GM18508 (cell line): ENCODE results near the gene IL12RB2.

Source experiments
- ATAC-seq: cut with Tn5 transposase; IDR thresholded peaks from one replicate; pipeline ENCODE4 v1.9.1; 2021; ENCODE audit warnings: moderate number of reproducible peaks; ENCODE audit not compliant: insufficient read depth, unreplicated experiment

Gene IL12RB2

GRCh38 chr1:67307251-67308060 is at the start of gene IL12RB2:
IL12RB2 (plus strand) TSS chr1:67307873; CDS start chr1:67320369, 12,496 bp downstream.
- no peak for ATAC-seq

GRCh38 chr1:67261680-67262079 is 46.0 kb upstream of the IL12RB2 start:
- no peak for ATAC-seq

- no peak for ATAC-seq
Observed at GRCh38 chr1:67262735-67263134, 44.9 kb upstream of the IL12RB2 start.

- no peak for ATAC-seq
Observed at GRCh38 chr1:67264152-67264551, 43.5 kb upstream of the IL12RB2 start.

GRCh38 chr1:67264899-67265298 is 42.8 kb upstream of the IL12RB2 start:
- peak; percentile 60 for ATAC-seq

GRCh38 chr1:67269061-67269460 is 38.6 kb upstream of the IL12RB2 start:
- ATAC-seq = no peak

GRCh38 chr1:67270541-67270940 is 37.1 kb upstream of the IL12RB2 start:
- no peak for ATAC-seq

GRCh38 chr1:67273591-67273990 is 34.1 kb upstream of the IL12RB2 start:
- no peak for ATAC-seq

GRCh38 chr1:67274623-67275325 is 32.9 kb upstream of the IL12RB2 start:
- ATAC-seq = no peak

GRCh38 chr1:67280696-67281095 is 27.0 kb upstream of the IL12RB2 start:
- no peak for ATAC-seq

GRCh38 chr1:67281244-67281643 is 26.4 kb upstream of the IL12RB2 start:
- no peak for ATAC-seq

- peak; percentile 98 for ATAC-seq
Observed at GRCh38 chr1:67285780-67286488, 21.7 kb upstream of the IL12RB2 start.

- no peak for ATAC-seq
Observed at GRCh38 chr1:67290236-67290635, 17.4 kb upstream of the IL12RB2 start.

- no peak for ATAC-seq
Observed at GRCh38 chr1:67294836-67295617, 12.6 kb upstream of the IL12RB2 start.

GRCh38 chr1:67298762-67299161 is 8.9 kb upstream of the IL12RB2 start:
- ATAC-seq = no peak

GRCh38 chr1:67299296-67299695 is 8.4 kb upstream of the IL12RB2 start:
- no peak for ATAC-seq

- no peak for ATAC-seq
Observed at GRCh38 chr1:67300561-67300960, 7.1 kb upstream of the IL12RB2 start.

- ATAC-seq = no peak
Observed at GRCh38 chr1:67304023-67304422, 3.6 kb upstream of the IL12RB2 start.

- ATAC-seq = no peak
Observed at GRCh38 chr1:67306547-67306946, 1.1 kb upstream of the IL12RB2 start.

GRCh38 chr1:67308136-67308535 is 463 bp downstream of the IL12RB2 start:
- no peak for ATAC-seq
